Gastrocnemius medialis (tissue), 4 donors: ENCODE data around the gene NEXN.

Experiments
- POLR2A ChIP-seq, 2 donors: fragments of 450-650 bp; IDR thresholded peaks; one replicate each; pipeline ENCODE4 v1.6.1; 2017; ENCODE audit warnings: antibody characterized with exemption in 2 of 2, mild to moderate bottlenecking in 2 of 2, moderate library complexity in 2 of 2
- TF ChIP-seq, protein P1 (sequence below), 5 experiments: fragments of 450-650 bp in 3 of 5; fragments of 200-600 bp in 2 of 5; sonication (generic) in 2 of 5; IDR thresholded peaks in 4 of 5; conservative IDR thresholded peaks in 1 of 5; 1 replicate in 4 of 5; 2 replicates in 1 of 5; pipeline ENCODE4 v1.5.1; 2016 to 2019; ENCODE audit warnings: antibody characterized with exemption in 5 of 5, mild to moderate bottlenecking in 3 of 5, moderate library complexity in 3 of 5

DNA sequence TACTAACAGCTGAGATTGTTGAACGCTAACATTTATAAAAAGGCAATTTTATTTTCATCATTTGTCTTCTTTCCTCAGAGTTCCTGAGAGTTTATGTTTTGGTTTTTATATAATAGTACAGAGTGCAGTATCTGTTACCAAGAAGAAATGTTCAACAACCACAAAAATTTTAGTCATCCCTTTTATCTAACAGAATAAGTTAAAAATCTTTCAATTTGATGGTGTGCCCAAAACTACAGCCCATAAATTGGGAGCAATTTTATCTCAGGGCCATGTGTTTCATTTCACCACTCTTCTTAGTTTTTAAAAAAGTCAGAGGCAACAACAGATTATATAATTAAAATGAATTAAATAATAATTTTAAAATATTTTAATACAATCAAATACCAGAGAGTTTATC, 37.1 kb downstream of the NEXN start:
- TF ChIP-seq, protein P1, sequence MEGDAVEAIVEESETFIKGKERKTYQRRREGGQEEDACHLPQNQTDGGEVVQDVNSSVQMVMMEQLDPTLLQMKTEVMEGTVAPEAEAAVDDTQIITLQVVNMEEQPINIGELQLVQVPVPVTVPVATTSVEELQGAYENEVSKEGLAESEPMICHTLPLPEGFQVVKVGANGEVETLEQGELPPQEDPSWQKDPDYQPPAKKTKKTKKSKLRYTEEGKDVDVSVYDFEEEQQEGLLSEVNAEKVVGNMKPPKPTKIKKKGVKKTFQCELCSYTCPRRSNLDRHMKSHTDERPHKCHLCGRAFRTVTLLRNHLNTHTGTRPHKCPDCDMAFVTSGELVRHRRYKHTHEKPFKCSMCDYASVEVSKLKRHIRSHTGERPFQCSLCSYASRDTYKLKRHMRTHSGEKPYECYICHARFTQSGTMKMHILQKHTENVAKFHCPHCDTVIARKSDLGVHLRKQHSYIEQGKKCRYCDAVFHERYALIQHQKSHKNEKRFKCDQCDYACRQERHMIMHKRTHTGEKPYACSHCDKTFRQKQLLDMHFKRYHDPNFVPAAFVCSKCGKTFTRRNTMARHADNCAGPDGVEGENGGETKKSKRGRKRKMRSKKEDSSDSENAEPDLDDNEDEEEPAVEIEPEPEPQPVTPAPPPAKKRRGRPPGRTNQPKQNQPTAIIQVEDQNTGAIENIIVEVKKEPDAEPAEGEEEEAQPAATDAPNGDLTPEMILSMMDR (IDR thresholded peaks at IDR 0.05 in 4 of 5, conservative IDR thresholded peaks at IDR 0.05 in 1 of 5) = no peak
- no peak for TF ChIP-seq POLR2A (IDR thresholded peaks at IDR 0.05)
